A549 (cell line): ENCODE data around the gene SENP6. TPM values are rescaled to one million over a fixed set of nuclear protein-coding genes. Genes with fewer than 3 reads are reported as not detected.

Experiments
- ATAC-seq, 2 experiments: fragments of 200-7000 bp in 1 of 2; fragments of >200 bp in 1 of 2; cut with Nextera tagmentation in 1 of 2; cut with Tn5 transposase in 1 of 2; 3 replicates each; pipeline versions ENCODE4 v1.8.0 to v1.9.1; 2018 to 2020; ENCODE audit warnings: mild to moderate bottlenecking in 1 of 2, moderate library complexity in 1 of 2
- CTCF ChIA-PET: fragments of 300-600 bp; sonication (Branson Sonifier 250); formaldehyde crosslinking; extraction: SDS; loops from one replicate; lab custom pipeline; 2021; ENCODE audit warnings: antibody characterized with exemption, inconsistent platforms; lab: Yijun Ruan, JAX
- POLR2A ChIA-PET: fragments of 350-600 bp; formaldehyde crosslinking; extraction: SDS; loops from one replicate; lab custom pipeline; 2021; ENCODE audit warnings: antibody characterized with exemption, inconsistent platforms; lab: Yijun Ruan, JAX
- DNase-seq, 2 experiments: peaks; one replicate each; pipeline versions ENCODE4 v3.0.0 to v3.0.0-alpha.2; 2011 to 2016; ENCODE audit warnings: low read depth in 1 of 2, low spot score in 1 of 2
- FAIRE-seq: peaks from 2 replicates; lab custom pipeline; 2011; peaks lifted over from hg19 to GRCh38; lab: Jason Lieb, UNC
- H3K27ac ChIP-seq, 2 experiments: fragments of >200 bp; sonication (Bioruptor Twin); formaldehyde crosslinking; 3 replicates each; pipeline ENCODE4 v1.5.1; 2016 to 2017
- H3K4me1 ChIP-seq: fragments of >200 bp; sonication (Bioruptor Twin); formaldehyde crosslinking; 3 replicates; pipeline ENCODE4 v1.6.1; 2016
- H3K4me2 ChIP-seq: fragments of >200 bp; sonication (Bioruptor Twin); formaldehyde crosslinking; 3 replicates; pipeline ENCODE4 v1.6.1; 2016
- H3K4me3 ChIP-seq: fragments of >200 bp; sonication (Bioruptor Twin); formaldehyde crosslinking; 3 replicates; pipeline ENCODE4 v1.5.1; 2016
- H3K9me3 ChIP-seq: fragments of >200 bp; sonication (Bioruptor Twin); formaldehyde crosslinking; 3 replicates; pipeline ENCODE4 v1.6.1; 2016
- BHLHE40 ChIP-seq: IDR thresholded peaks from 2 replicates; pipeline ENCODE4 v1.6.1; 2012; ENCODE audit warnings: low read depth, low read length, inconsistent platforms
- CEBPB ChIP-seq, 2 experiments: fragments of >200 bp in 1 of 2; sonication (Bioruptor Twin) in 1 of 2; formaldehyde crosslinking in 1 of 2; IDR thresholded peaks; 2 replicates each; pipeline ENCODE4 v1.6.1; 2012 to 2016
- CHD2 ChIP-seq: fragments of 150-350 bp; IDR thresholded peaks from 2 replicates; pipeline ENCODE4 v1.6.1; 2014; ENCODE audit warnings: low read length; ENCODE audit not compliant: partially characterized antibody
- EP300 ChIP-seq, 2 experiments: fragments of >200 bp; sonication (Bioruptor Twin); formaldehyde crosslinking; IDR thresholded peaks; 2 replicates in 1 of 2; 3 replicates in 1 of 2; pipeline ENCODE4 v1.6.1; 2016 to 2017
- FOSL2 ChIP-seq, 2 experiments: fragments of 450-650 bp in 1 of 2; fragments of >200 bp in 1 of 2; sonication (Bioruptor Twin) in 1 of 2; formaldehyde crosslinking; IDR thresholded peaks; 2 replicates each; pipeline versions ENCODE4 v1.5.0 to v1.6.1; 2016 to 2020; ENCODE audit warnings: mild to moderate bottlenecking in 1 of 2, moderate library complexity in 1 of 2
- FOXS1 ChIP-seq: fragments of 250-450 bp; sonication (Bioruptor Pico); IDR thresholded peaks from 2 replicates; pipeline ENCODE4 v1.5.0; 2020; ENCODE audit warnings: mild to moderate bottlenecking, moderate library complexity
- HEYL ChIP-seq: fragments of 250-450 bp; sonication (Bioruptor Pico); IDR thresholded peaks from 2 replicates; pipeline ENCODE4 v1.8.0; 2021; ENCODE audit warnings: mild to moderate bottlenecking, moderate library complexity
- HOXB13 ChIP-seq: fragments of 250-450 bp; sonication (Bioruptor Pico); IDR thresholded peaks from 2 replicates; pipeline ENCODE4 v1.5.0; 2020; ENCODE audit warnings: low read depth, mild to moderate bottlenecking, moderate library complexity
- JUN ChIP-seq, 2 experiments: fragments of >200 bp; sonication (Bioruptor Twin); formaldehyde crosslinking; IDR thresholded peaks; 2 replicates in 1 of 2; 3 replicates in 1 of 2; pipeline ENCODE4 v1.6.1; 2016 to 2017
- KDM1A ChIP-seq: fragments of 200-600 bp; sonication (generic); IDR thresholded peaks from 2 replicates; pipeline ENCODE4 v1.6.1; 2016; ENCODE audit warnings: low read depth, mild to moderate bottlenecking
- MYC ChIP-seq: IDR thresholded peaks from 2 replicates; pipeline ENCODE4 v1.6.1; 2012; ENCODE audit warnings: mild to moderate bottlenecking, inconsistent platforms, low read length, improper control_type of control experiment, borderline replicate concordance
- NR3C1 ChIP-seq: fragments of >200 bp; sonication (Bioruptor Twin); formaldehyde crosslinking; IDR thresholded peaks from 3 replicates; pipeline ENCODE4 v1.6.1; 2017
- PHF8 ChIP-seq: fragments of 200-600 bp; sonication (generic); IDR thresholded peaks from 2 replicates; pipeline ENCODE4 v1.6.1; 2016; ENCODE audit warnings: low read depth, mild to moderate bottlenecking, antibody characterized with exemption, moderate library complexity, borderline replicate concordance
- RARB ChIP-seq: fragments of 250-450 bp; sonication (Bioruptor Pico); IDR thresholded peaks from 2 replicates; pipeline ENCODE4 v1.8.0; 2021; ENCODE audit warnings: mild to moderate bottlenecking, moderate library complexity
- RCOR1 ChIP-seq: fragments of 150-350 bp; IDR thresholded peaks from 2 replicates; pipeline ENCODE4 v1.6.1; 2014; ENCODE audit warnings: antibody characterized with exemption, low read length, low read depth
- RNF2 ChIP-seq: fragments of 200-600 bp; sonication (generic); IDR thresholded peaks from 2 replicates; pipeline ENCODE4 v1.6.1; 2016; ENCODE audit warnings: low read depth, mild to moderate bottlenecking, antibody characterized with exemption, moderate library complexity, borderline replicate concordance
- SREBF2 ChIP-seq: fragments of 450-650 bp; IDR thresholded peaks from 2 replicates; pipeline ENCODE4 v1.6.1; 2014; ENCODE audit warnings: mild to moderate bottlenecking, moderate library complexity
- TFCP2L1 ChIP-seq: fragments of 250-450 bp; sonication (Bioruptor Pico); IDR thresholded peaks from 2 replicates; pipeline ENCODE4 v1.5.0; 2021; ENCODE audit warnings: mild to moderate bottlenecking
- TP53 ChIP-seq: fragments of 250-450 bp; sonication (Bioruptor Pico); IDR thresholded peaks from 2 replicates; pipeline ENCODE4 v1.5.0; 2021; ENCODE audit warnings: mild to moderate bottlenecking, moderate library complexity
- ZC3H11A ChIP-seq: fragments of 450-650 bp; IDR thresholded peaks from 2 replicates; pipeline ENCODE4 v1.6.1; 2014; ENCODE audit warnings: antibody characterized with exemption, mild to moderate bottlenecking
- ZSCAN20 ChIP-seq: fragments of 250-450 bp; sonication (Bioruptor Pico); IDR thresholded peaks from 2 replicates; pipeline ENCODE4 v1.8.0; 2022; ENCODE audit warnings: mild to moderate bottlenecking, moderate library complexity
- WGBS: methylation state at CpG from one replicate; pipeline ENCODE4 v1.1.6; 2017; ENCODE audit errors: missing lambda C conversion rate; 5-methylcytosine and 5-hydroxymethylcytosine counted together
- polyA plus RNA-seq, 4 experiments: library from polyadenylated mRNA; depleted of rRNA in 3 of 4; stranded (reverse); fragments of >200 nt; fragmentation: RNase III in 1 of 4; extraction: RNeasy Plus Mini Kit Qiagen cat#74134 plus additional on column Dnase treatment in 1 of 4; gene quantifications; 2 replicates in 3 of 4; 3 replicates in 1 of 4; pipeline ENCODE4 v1.2.3, GENCODE V29; 2011 to 2017
- TF ChIP-seq, protein P1 (sequence below): IDR thresholded peaks from 2 replicates; pipeline ENCODE4 v1.6.1; 2012
- TF ChIP-seq, protein P2 (sequence below): fragments of >200 bp; sonication (Bioruptor Twin); formaldehyde crosslinking; IDR thresholded peaks from 3 replicates; pipeline ENCODE4 v1.5.1; 2016
- TF ChIP-seq, protein P3 (sequence below): fragments of 150-350 bp; IDR thresholded peaks from 2 replicates; pipeline ENCODE4 v1.6.1; 2014; ENCODE audit warnings: low read depth, mild to moderate bottlenecking, low read length
- TF ChIP-seq, protein P4 (sequence below): IDR thresholded peaks from 2 replicates; pipeline ENCODE4 v1.6.1; 2012
- TF ChIP-seq, protein P5 (sequence below): fragments of 200-600 bp; sonication (generic); IDR thresholded peaks from 2 replicates; pipeline ENCODE4 v1.6.1; 2016; ENCODE audit warnings: antibody characterized with exemption, mild to moderate bottlenecking, moderate library complexity
- TF ChIP-seq, protein P6 (sequence below): fragments of 250-450 bp; sonication (Bioruptor Pico); IDR thresholded peaks from 2 replicates; pipeline ENCODE4 v1.5.0; 2020; ENCODE audit warnings: low read depth, mild to moderate bottlenecking, moderate library complexity

Gene SENP6
- polyA plus RNA-seq, 2 of the 4 experiments (the other 2 are of a cell fraction): 29.8 to 59.9 TPM

DNA sequence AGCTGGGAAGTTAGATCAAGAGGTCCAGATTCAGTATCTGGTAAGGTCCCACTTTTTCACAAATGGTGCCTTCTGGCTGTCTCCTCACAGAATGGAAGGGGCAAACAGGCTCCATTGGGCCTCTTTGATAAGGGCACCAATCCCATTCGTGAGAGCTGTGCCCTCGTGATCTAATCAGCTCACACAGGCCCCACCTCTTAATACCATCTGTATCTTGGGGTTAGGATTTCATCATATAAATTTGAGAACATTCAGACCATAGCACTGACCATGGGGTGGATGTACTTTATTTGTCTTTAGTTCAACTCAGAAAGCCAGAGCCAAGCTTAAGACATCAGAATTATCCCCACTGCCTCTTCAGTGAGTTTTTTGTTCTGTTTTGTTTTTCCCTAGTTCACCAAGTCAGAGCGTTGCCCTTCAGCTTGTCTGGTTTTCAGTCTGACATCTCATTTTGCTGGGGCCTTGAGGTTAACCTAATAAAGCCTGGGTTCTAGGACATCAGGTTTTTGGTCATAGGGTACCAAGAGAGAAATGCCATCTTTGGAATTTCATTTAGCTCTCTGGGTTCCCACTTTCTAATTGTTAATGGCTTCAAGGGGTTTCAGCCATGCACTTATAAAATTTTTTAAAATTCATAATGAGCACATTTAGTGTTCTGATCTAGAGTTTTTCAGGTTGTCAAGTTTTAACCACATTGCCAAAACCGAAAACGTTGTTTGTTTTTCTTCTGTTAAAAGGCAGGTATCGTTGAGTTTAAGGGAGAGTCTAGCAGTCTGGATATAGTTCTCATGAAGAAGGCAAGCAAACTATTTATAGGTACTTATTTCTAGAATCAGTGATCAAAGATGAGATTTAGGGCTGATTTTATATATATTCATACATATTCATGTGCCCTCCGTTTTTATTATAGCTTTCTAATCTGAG lies 19.0 kb downstream of the SENP6 start:
- FAIRE-seq: no peak
- no peak overlapping the region for H3K4me3 ChIP-seq
- WGBS: 91% methylated on average over 7 of the region's 7 CpGs
- no peak overlapping the region for H3K27ac ChIP-seq
- ATAC-seq: no peak
- ChIA-PET POLR2A (interaction anchor here (0.6 kb wide), 1 partner anchor 99 kb away, joined by 4 read pairs; no protein-coding TSS in a partner anchor), CTCF (interaction anchor here (0.6 to 1.1 kb wide), 3 partner anchors 9 to 17 kb away, joined by 3 to 4 read pairs (median 3); no protein-coding TSS in a partner anchor)
- peaks cover 4% of the 10 kb centered on the region; the same call in 1 of the 3 replicates for H3K9me3 ChIP-seq
- peaks cover 6% of the 10 kb centered on the region; the same call in 1 of the 3 replicates for H3K4me1 ChIP-seq
- no peak for TF ChIP-seq TP53 (CRISPR knock-in tag)
- TF ChIP-seq, protein P1, sequence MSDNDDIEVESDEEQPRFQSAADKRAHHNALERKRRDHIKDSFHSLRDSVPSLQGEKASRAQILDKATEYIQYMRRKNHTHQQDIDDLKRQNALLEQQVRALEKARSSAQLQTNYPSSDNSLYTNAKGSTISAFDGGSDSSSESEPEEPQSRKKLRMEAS: no peak
- TF ChIP-seq, protein P2, sequence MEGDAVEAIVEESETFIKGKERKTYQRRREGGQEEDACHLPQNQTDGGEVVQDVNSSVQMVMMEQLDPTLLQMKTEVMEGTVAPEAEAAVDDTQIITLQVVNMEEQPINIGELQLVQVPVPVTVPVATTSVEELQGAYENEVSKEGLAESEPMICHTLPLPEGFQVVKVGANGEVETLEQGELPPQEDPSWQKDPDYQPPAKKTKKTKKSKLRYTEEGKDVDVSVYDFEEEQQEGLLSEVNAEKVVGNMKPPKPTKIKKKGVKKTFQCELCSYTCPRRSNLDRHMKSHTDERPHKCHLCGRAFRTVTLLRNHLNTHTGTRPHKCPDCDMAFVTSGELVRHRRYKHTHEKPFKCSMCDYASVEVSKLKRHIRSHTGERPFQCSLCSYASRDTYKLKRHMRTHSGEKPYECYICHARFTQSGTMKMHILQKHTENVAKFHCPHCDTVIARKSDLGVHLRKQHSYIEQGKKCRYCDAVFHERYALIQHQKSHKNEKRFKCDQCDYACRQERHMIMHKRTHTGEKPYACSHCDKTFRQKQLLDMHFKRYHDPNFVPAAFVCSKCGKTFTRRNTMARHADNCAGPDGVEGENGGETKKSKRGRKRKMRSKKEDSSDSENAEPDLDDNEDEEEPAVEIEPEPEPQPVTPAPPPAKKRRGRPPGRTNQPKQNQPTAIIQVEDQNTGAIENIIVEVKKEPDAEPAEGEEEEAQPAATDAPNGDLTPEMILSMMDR: no peak
- TF ChIP-seq, protein P3, sequence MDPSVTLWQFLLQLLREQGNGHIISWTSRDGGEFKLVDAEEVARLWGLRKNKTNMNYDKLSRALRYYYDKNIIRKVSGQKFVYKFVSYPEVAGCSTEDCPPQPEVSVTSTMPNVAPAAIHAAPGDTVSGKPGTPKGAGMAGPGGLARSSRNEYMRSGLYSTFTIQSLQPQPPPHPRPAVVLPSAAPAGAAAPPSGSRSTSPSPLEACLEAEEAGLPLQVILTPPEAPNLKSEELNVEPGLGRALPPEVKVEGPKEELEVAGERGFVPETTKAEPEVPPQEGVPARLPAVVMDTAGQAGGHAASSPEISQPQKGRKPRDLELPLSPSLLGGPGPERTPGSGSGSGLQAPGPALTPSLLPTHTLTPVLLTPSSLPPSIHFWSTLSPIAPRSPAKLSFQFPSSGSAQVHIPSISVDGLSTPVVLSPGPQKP: no peak
- TF ChIP-seq KDM1A: no peak
- TF ChIP-seq, protein P4, sequence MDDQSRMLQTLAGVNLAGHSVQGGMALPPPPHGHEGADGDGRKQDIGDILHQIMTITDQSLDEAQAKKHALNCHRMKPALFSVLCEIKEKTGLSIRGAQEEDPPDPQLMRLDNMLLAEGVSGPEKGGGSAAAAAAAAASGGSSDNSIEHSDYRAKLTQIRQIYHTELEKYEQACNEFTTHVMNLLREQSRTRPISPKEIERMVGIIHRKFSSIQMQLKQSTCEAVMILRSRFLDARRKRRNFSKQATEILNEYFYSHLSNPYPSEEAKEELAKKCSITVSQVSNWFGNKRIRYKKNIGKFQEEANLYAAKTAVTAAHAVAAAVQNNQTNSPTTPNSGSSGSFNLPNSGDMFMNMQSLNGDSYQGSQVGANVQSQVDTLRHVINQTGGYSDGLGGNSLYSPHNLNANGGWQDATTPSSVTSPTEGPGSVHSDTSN: no peak
- no peak for TF ChIP-seq SREBF2
- no peak for TF ChIP-seq RCOR1
- TF ChIP-seq JUN (IDR thresholded peaks at IDR 0.05): no peak
- no peak for TF ChIP-seq CEBPB (IDR thresholded peaks at IDR 0.05)
- no peak for TF ChIP-seq TFCP2L1
- no peak for TF ChIP-seq RNF2
- no peak for TF ChIP-seq BHLHE40
- no peak for DNase-seq
- H3K4me2 ChIP-seq: no peak overlapping the region

DNA sequence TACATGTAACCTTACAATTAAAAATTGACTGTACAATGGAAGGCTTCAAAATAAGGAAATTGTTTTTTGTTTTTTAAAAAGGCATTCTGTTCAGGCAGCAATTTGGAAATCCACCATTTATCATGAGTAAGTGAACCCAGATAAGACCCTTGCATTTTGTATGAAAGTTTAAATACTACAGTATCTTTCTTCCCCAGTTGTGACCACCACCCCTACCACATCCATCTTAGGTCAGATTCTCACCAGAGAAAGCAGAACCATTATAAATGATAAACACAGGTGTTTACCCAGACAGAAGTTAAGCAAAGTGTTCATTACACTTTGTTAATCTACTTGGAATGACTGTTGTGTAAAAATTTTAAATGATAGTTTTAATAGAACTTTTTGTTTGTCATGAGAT lies 20.2 kb downstream of the SENP6 start:
- TF ChIP-seq CEBPB (IDR thresholded peaks at IDR 0.05): no peak
- TF ChIP-seq ZC3H11A: no peak
- no peak for TF ChIP-seq NR3C1
- no peak for TF ChIP-seq RARB (CRISPR knock-in tag)
- TF ChIP-seq PHF8: no peak
- TF ChIP-seq MYC: no peak
- TF ChIP-seq, protein P5, sequence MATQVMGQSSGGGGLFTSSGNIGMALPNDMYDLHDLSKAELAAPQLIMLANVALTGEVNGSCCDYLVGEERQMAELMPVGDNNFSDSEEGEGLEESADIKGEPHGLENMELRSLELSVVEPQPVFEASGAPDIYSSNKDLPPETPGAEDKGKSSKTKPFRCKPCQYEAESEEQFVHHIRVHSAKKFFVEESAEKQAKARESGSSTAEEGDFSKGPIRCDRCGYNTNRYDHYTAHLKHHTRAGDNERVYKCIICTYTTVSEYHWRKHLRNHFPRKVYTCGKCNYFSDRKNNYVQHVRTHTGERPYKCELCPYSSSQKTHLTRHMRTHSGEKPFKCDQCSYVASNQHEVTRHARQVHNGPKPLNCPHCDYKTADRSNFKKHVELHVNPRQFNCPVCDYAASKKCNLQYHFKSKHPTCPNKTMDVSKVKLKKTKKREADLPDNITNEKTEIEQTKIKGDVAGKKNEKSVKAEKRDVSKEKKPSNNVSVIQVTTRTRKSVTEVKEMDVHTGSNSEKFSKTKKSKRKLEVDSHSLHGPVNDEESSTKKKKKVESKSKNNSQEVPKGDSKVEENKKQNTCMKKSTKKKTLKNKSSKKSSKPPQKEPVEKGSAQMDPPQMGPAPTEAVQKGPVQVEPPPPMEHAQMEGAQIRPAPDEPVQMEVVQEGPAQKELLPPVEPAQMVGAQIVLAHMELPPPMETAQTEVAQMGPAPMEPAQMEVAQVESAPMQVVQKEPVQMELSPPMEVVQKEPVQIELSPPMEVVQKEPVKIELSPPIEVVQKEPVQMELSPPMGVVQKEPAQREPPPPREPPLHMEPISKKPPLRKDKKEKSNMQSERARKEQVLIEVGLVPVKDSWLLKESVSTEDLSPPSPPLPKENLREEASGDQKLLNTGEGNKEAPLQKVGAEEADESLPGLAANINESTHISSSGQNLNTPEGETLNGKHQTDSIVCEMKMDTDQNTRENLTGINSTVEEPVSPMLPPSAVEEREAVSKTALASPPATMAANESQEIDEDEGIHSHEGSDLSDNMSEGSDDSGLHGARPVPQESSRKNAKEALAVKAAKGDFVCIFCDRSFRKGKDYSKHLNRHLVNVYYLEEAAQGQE: no peak
- no peak for TF ChIP-seq FOXS1 (CRISPR knock-in tag)
- TF ChIP-seq ZSCAN20: no peak
- TF ChIP-seq, protein P6, sequence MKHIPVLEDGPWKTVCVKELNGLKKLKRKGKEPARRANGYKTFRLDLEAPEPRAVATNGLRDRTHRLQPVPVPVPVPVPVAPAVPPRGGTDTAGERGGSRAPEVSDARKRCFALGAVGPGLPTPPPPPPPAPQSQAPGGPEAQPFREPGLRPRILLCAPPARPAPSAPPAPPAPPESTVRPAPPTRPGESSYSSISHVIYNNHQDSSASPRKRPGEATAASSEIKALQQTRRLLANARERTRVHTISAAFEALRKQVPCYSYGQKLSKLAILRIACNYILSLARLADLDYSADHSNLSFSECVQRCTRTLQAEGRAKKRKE (CRISPR knock-in tag): no peak
- TF ChIP-seq EP300 (IDR thresholded peaks at IDR 0.05): no peak
- no peak for TF ChIP-seq HEYL
- TF ChIP-seq KDM1A: no peak
- no peak for TF ChIP-seq FOSL2 (IDR thresholded peaks at IDR 0.05)
- no peak for TF ChIP-seq FOSL2 (CRISPR knock-in tag; IDR thresholded peaks at IDR 0.05)
- TF ChIP-seq CHD2: no peak
- TF ChIP-seq HOXB13 (CRISPR knock-in tag): no peak
- FAIRE-seq: no peak
- no peak overlapping the region for H3K4me3 ChIP-seq
- H3K4me1 ChIP-seq: peaks cover 6% of the 10 kb centered on the region; the same call in 1 of the 3 replicates
- no peak for DNase-seq
- H3K9me3 ChIP-seq: peaks cover 4% of the 10 kb centered on the region; the same call in 1 of the 3 replicates
- no peak for ATAC-seq
- CTCF ChIA-PET: interaction anchor here (0.8 kb wide), 1 partner anchor 10 kb away, joined by 3 read pairs; no protein-coding TSS in a partner anchor
- H3K4me2 ChIP-seq: no peak overlapping the region
- no peak overlapping the region for H3K27ac ChIP-seq
- POLR2A ChIA-PET: no interaction called here
